K562 (cell line): ENCODE measurements around the gene PDLIM5. TPM values are rescaled to one million over a fixed set of nuclear protein-coding genes. Genes with fewer than 3 reads are reported as not detected.
A peak's percentile ranks its signal among the peaks of the same experiment; 100 is the strongest.

Experiments used
- CCAR2 ChIP-seq: fragments of 200-400 bp; formaldehyde crosslinking; IDR thresholded peaks from 2 replicates; pipeline ENCODE4 v1.6.1; 2017; ENCODE audit warnings: mild to moderate bottlenecking, low read depth, low read length
- CCNT2 ChIP-seq: IDR thresholded peaks from 2 replicates; pipeline ENCODE4 v1.6.1; 2011; ENCODE audit warnings: borderline replicate concordance, low read depth, mild to moderate bottlenecking, moderate library complexity, mixed read lengths, low read length; ENCODE audit not compliant: insufficient read length; ENCODE audit errors: extremely low read depth
- CXXC5 ChIP-seq: fragments of 250-450 bp; sonication (Bioruptor Pico); IDR thresholded peaks from 2 replicates; pipeline ENCODE4 v1.8.0; 2022; ENCODE audit warnings: inconsistent platforms, mild to moderate bottlenecking, moderate library complexity
- DNMT1 ChIP-seq: fragments of 450-650 bp; IDR thresholded peaks from 2 replicates; pipeline ENCODE4 v1.6.1; 2016; ENCODE audit warnings: antibody characterized with exemption, mild to moderate bottlenecking
- FOXP4 ChIP-seq: sonication (generic); formaldehyde crosslinking; IDR thresholded peaks from 2 replicates; pipeline ENCODE4 v1.8.0; 2022; ENCODE audit warnings: mild to moderate bottlenecking, missing genetic modification reagents, borderline replicate concordance
- GATAD2B ChIP-seq: fragments of 450-650 bp; IDR thresholded peaks from 2 replicates; pipeline ENCODE4 v1.6.1; 2017; ENCODE audit warnings: mild to moderate bottlenecking, borderline replicate concordance
- HDAC6 ChIP-seq: IDR thresholded peaks from 2 replicates; pipeline ENCODE4 v1.6.1; 2012; ENCODE audit warnings: low read depth, mild to moderate bottlenecking, control low read depth, inconsistent platforms, low read length, moderate library complexity
- HIVEP1 ChIP-seq: fragments of 250-450 bp; sonication (Bioruptor Pico); IDR thresholded peaks from 2 replicates; pipeline ENCODE4 v1.4.0; 2020; ENCODE audit warnings: mild to moderate bottlenecking
- NR1H2 ChIP-seq: sonication (generic); formaldehyde crosslinking; IDR thresholded peaks from 2 replicates; pipeline ENCODE4 v1.4.0; 2020; ENCODE audit warnings: mild to moderate bottlenecking, missing genetic modification reagents
- PHB ChIP-seq: fragments of 250-450 bp; sonication (Bioruptor Pico); IDR thresholded peaks from 2 replicates; pipeline ENCODE4 v1.5.0; 2021
- POLR2B ChIP-seq: fragments of 450-650 bp; IDR thresholded peaks from 2 replicates; pipeline ENCODE4 v1.6.1; 2018; ENCODE audit warnings: low read depth; ENCODE audit not compliant: partially characterized antibody
- RBFOX2 ChIP-seq: fragments of 200-400 bp; formaldehyde crosslinking; IDR thresholded peaks from 2 replicates; pipeline ENCODE4 v1.6.1; 2017; ENCODE audit warnings: low read depth, mild to moderate bottlenecking, low read length, moderate library complexity
- SMAD2 ChIP-seq: fragments of 150-350 bp; IDR thresholded peaks from 2 replicates; pipeline ENCODE4 v1.6.1; 2014; ENCODE audit warnings: low read depth, mild to moderate bottlenecking, low read length
- TCFL5 ChIP-seq: fragments of 250-450 bp; sonication (Bioruptor Pico); conservative IDR thresholded peaks from 2 replicates; pipeline ENCODE4 v1.6.1; 2021; ENCODE audit warnings: mild to moderate bottlenecking, moderate library complexity, matching md5 sums
- THAP12 ChIP-seq: fragments of 250-450 bp; sonication (Bioruptor Pico); IDR thresholded peaks from 2 replicates; pipeline ENCODE4 v1.9.0; 2021; ENCODE audit warnings: mild to moderate bottlenecking, inconsistent platforms
- XRCC5 ChIP-seq: fragments of 200-400 bp; formaldehyde crosslinking; IDR thresholded peaks from 2 replicates; pipeline ENCODE4 v1.6.1; 2017; ENCODE audit warnings: low read depth, mild to moderate bottlenecking, low read length
- ZBTB1 ChIP-seq: sonication (generic); formaldehyde crosslinking; IDR thresholded peaks from 2 replicates; pipeline ENCODE4 v1.8.1; 2023; ENCODE audit warnings: missing genetic modification reagents, low read depth, mild to moderate bottlenecking, borderline replicate concordance
- ZNF23 ChIP-seq: fragments of 250-450 bp; sonication (Bioruptor Pico); IDR thresholded peaks from 2 replicates; pipeline ENCODE4 v1.4.0; 2020; ENCODE audit warnings: mild to moderate bottlenecking
- ZNF408 ChIP-seq: fragments of 250-450 bp; sonication (Bioruptor Pico); IDR thresholded peaks from 2 replicates; pipeline ENCODE4 v1.4.0; 2020; ENCODE audit warnings: low read depth, mild to moderate bottlenecking, moderate library complexity
- ZNF518B ChIP-seq: fragments of 250-450 bp; sonication (Bioruptor Pico); IDR thresholded peaks from 2 replicates; pipeline ENCODE4 v1.5.0; 2021; ENCODE audit warnings: mild to moderate bottlenecking, moderate library complexity
- polyA plus RNA-seq, 8 experiments: library from polyadenylated mRNA; depleted of rRNA in 4 of 8; stranded (reverse) in 5 of 8; unstranded in 3 of 8; fragments of >200 nt; fragmentation: Nextera tagmentation in 2 of 8; fragmentation: Illumina TruSeq in 1 of 8; extraction: Ambion mirVana in 2 of 8; extraction: Trizol in 1 of 8; gene quantifications; 2 replicates each; pipeline versions ENCODE4 v1.2.1 to v1.2.3, GENCODE V29; 2011 to 2014; ENCODE audit warnings: inconsistent platforms in 1 of 8, missing spikeins in 1 of 8
- total RNA-seq, 7 experiments: library from RNA; depleted of rRNA in 6 of 7; stranded (reverse); fragments of >200 nt in 6 of 7; fragmentation: Illumina TruSeq in 2 of 7; extraction: Trizol in 2 of 7; gene quantifications; 2 replicates each; pipeline versions ENCODE4 v1.2.1 to v1.2.3, GENCODE V29; 2011 to 2021; ENCODE audit warnings: low replicate concordance in 1 of 7

The PDLIM5 gene
- total and polyA plus RNA-seq, 9 of the 15 experiments (the other 6 are each of a cell fraction or from before 2014, with no cell fraction given), result 36.9 to 127 (median 62.5) TPM

GRCh38 chr4:94534401-94535312 lies 82.9 kb downstream of the PDLIM5 start (continued):
- TF ChIP-seq ZNF518B (no peak), HIVEP1 (CRISPR knock-in tag) (no peak), ZBTB1 (no peak), THAP12 (CRISPR knock-in tag) (no peak), CCNT2 (no peak), ZNF408 (CRISPR knock-in tag) (no peak), RBFOX2 (no peak), XRCC5 (no peak), TCFL5 (CRISPR knock-in tag) (no peak), SMAD2 (no peak), POLR2B (no peak), DNMT1 (no peak), NR1H2 (CRISPR knock-in tag) (no peak), GATAD2B (0 out of 2 replicates have a peak, but pooled peaks have one; percentile 50), FOXP4 (CRISPR knock-in tag) (no peak), CXXC5 (no peak), PHB (CRISPR knock-in tag) (no peak), ZNF23 (CRISPR knock-in tag) (no peak), CCAR2 (no peak), HDAC6 (no peak)
